Progenitor cell of endocrine pancreas (in vitro differentiated cells): Measurements from ENCODE around the gene WDR47. TPM values are rescaled to one million over a fixed set of nuclear protein-coding genes. Genes with fewer than 3 reads are reported as not detected.
"Not testable (repeated sequence)": the region's sequence is repeated elsewhere in the genome, so short reads cannot be mapped to it uniquely, and the experiment has no call there.

Source experiments
- DNase-seq: peaks from one replicate; pipeline ENCODE4 v3.0.0; 2021; ENCODE audit warnings: low spot score; ENCODE audit not compliant: unreplicated experiment
- H3K27ac Mint-ChIP-seq: 2 replicates; pipeline ENCODE4 v1.8.0; 2021; ENCODE audit warnings: mild to moderate bottlenecking, moderate library complexity, mixed read lengths
- H3K27me3 Mint-ChIP-seq: 2 replicates; pipeline ENCODE4 v1.8.0; 2021; ENCODE audit warnings: mixed read lengths
- H3K36me3 Mint-ChIP-seq: 2 replicates; pipeline ENCODE4 v1.8.0; 2022; ENCODE audit warnings: mixed read lengths; ENCODE audit not compliant: insufficient read depth
- H3K4me1 Mint-ChIP-seq: 2 replicates; pipeline ENCODE4 v1.8.0; 2021; ENCODE audit warnings: low read depth, mixed read lengths
- H3K4me3 Mint-ChIP-seq: 2 replicates; pipeline ENCODE4 v1.8.0; 2021; ENCODE audit warnings: low read depth, mild to moderate bottlenecking, moderate library complexity, mixed read lengths
- H3K9me3 Mint-ChIP-seq: 2 replicates; pipeline ENCODE4 v1.8.0; 2021; ENCODE audit warnings: low read depth, mixed read lengths
- total RNA-seq: library from RNA; stranded (reverse); gene quantifications from 2 replicates; pipeline ENCODE4 v1.2.1, GENCODE V29; 2021
- TF ChIP-seq, protein P1 (sequence below): fragments of 200-600 bp; sonication (generic); IDR thresholded peaks from one replicate; pipeline ENCODE4 v1.5.0; 2021; ENCODE audit warnings: antibody characterized with exemption, mild to moderate bottlenecking; ENCODE audit not compliant: unreplicated experiment

WDR47 gene
- total RNA-seq, 1 donor from 2014 or later, result 12.2 TPM

DNA sequence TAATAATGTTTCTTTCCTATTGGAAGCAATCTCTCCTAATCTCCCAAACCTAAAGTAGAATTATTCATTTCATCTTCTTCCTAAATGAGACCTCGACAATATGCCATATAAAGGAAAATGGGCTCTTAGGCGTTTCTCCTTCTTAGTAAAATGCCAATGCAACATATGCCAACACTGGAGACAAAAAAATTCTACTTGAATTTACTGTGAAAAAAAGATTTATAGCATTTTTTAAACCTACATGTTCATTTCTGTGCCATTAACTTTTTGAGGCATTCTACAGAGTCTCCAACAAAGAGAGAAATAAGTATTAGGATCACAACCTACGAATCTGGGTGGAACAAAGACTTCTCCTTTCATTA lies 1.3 kb downstream of the WDR47 start:
- Mint-ChIP-seq H3K4me3 (peak overlapping the region; percentile 85), H3K27ac (peak overlapping the region; percentile 92), H3K4me1 (peaks cover 6% of the 10 kb centered on the region), H3K36me3 (no peaks in the 10 kb centered on the region), H3K9me3 (no peaks in the 10 kb centered on the region), H3K27me3 (no peaks in the 10 kb centered on the region)
- TF ChIP-seq, protein P1, sequence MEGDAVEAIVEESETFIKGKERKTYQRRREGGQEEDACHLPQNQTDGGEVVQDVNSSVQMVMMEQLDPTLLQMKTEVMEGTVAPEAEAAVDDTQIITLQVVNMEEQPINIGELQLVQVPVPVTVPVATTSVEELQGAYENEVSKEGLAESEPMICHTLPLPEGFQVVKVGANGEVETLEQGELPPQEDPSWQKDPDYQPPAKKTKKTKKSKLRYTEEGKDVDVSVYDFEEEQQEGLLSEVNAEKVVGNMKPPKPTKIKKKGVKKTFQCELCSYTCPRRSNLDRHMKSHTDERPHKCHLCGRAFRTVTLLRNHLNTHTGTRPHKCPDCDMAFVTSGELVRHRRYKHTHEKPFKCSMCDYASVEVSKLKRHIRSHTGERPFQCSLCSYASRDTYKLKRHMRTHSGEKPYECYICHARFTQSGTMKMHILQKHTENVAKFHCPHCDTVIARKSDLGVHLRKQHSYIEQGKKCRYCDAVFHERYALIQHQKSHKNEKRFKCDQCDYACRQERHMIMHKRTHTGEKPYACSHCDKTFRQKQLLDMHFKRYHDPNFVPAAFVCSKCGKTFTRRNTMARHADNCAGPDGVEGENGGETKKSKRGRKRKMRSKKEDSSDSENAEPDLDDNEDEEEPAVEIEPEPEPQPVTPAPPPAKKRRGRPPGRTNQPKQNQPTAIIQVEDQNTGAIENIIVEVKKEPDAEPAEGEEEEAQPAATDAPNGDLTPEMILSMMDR, result no peak
- DNase-seq, result no peak

DNA sequence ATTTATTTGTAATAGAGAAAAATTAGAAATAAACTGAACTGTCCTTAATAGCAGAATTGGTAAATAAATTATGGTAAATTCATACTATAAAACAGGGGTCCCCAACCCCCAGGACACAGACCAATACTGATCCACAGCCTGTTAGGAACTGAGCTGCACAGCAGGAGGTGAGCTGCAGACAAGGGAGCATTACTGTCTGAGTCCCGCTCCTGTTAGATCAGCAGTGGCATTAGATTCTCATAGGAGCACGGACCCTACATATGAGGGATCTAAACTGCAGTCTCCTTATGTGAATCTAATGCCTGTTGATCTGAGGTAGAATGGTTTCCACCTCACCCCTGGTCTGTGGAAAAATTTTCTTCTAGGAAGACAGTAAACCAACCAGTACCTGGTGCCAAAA lies 7.5 kb downstream of the WDR47 start:
- DNase-seq, result no peak
- TF ChIP-seq, protein P1, result no peak
- Mint-ChIP-seq H3K9me3 (no peaks in the 10 kb centered on the region), H3K27me3 (no peaks in the 10 kb centered on the region), H3K27ac (no peak overlapping the region), H3K4me3 (no peak overlapping the region), H3K4me1 (no peaks in the 10 kb centered on the region), H3K36me3 (no peaks in the 10 kb centered on the region)

DNA sequence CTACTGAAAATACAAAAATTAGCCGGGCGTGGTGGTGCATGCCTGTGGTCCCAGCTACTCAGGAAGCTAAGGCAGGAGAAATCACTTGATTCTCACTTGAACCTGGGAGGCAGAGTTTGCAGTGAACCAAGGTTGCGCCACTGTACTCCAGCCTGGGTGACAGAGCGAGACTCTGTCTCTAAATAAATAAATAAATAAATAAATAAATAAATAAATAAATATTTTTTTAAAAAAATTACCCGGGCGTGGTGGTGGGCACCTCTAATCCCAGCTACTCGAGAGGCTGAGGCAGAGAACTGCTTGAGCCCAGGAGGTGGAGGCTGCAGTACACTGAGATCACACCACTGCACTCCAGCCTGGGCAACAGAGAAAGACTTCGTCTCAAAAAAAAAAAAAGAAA lies 12.4 kb downstream of the WDR47 start:
- not testable (repeated sequence) for H3K4me1 Mint-ChIP-seq, H3K9me3 Mint-ChIP-seq, H3K4me3 Mint-ChIP-seq, H3K36me3 Mint-ChIP-seq, H3K27ac Mint-ChIP-seq, H3K27me3 Mint-ChIP-seq, DNase-seq

DNA sequence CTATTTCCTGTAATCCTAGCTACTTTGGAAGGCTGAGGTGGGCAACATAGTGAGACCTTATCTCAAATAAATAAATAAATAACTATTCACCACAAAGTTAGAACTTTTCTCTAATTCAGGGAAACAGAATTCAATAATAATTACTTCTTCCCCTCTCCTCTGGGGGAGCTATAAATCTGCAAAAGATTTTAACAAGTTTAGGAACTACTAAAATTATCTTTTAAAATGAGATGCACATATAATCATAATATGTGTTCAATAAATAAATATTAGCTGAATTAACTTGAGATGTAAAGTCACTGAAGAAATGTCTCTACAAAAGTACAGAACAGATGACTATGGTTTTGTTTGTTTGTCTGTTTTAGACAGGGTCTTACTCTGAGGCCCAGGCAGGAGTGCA lies 14.1 kb downstream of the WDR47 start:
- no peak for DNase-seq
- TF ChIP-seq, protein P1, result peak; percentile 22
- Mint-ChIP-seq H3K27me3 (no peaks in the 10 kb centered on the region), H3K27ac (no peak overlapping the region), H3K4me1 (no peaks in the 10 kb centered on the region), H3K36me3 (no peaks in the 10 kb centered on the region), H3K4me3 (no peak overlapping the region), H3K9me3 (no peaks in the 10 kb centered on the region)

DNA sequence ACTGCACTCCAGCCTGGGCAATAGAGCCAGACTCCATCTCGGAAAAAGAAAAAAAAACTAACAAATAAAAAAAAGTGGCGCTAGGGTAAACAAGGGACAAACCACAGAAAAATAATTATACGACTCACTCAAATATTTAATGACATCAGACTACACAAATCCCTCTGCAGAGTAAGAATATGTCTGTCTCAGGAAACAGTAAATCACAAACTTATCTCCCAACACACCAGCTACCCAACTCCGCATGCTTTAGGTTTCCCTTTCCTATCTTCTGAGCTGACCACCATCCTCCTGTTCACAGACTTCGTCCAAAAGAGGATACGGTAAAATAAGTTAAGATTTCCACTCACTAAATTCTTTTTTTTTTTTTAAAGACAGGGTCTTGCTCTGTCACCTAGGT lies 16.2 kb downstream of the WDR47 start:
- Mint-ChIP-seq H3K9me3 (no peaks in the 10 kb centered on the region), H3K36me3 (peaks cover 1% of the 10 kb centered on the region), H3K4me1 (no peaks in the 10 kb centered on the region), H3K4me3 (no peak overlapping the region), H3K27ac (no peak overlapping the region), H3K27me3 (no peaks in the 10 kb centered on the region)
- no peak for DNase-seq
- TF ChIP-seq, protein P1, result no peak

DNA sequence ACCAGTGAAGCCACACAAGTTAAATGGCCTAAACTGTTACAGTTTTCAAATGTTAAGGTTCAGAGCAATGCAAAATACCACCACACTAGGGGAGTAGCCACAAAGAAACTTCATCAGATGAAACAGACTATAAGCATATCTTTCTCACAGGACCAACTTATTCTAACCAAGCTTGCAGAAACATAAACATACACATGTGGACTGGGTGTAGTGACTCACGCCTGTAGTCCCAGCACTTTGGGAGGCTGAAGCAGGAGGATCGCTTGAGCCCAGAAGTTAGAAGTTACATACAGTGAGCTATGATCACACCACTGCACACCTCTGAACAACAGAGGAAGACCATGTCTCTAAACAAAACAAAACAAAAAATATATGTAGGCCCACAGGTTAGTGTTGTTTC lies 17.3 kb downstream of the WDR47 start:
- Mint-ChIP-seq H3K27me3 (no peaks in the 10 kb centered on the region), H3K4me3 (no peak overlapping the region), H3K4me1 (no peaks in the 10 kb centered on the region), H3K36me3 (peaks cover 1% of the 10 kb centered on the region), H3K9me3 (no peaks in the 10 kb centered on the region), H3K27ac (peak overlapping the region; percentile 64)
- TF ChIP-seq, protein P1, result no peak
- DNase-seq, result no peak
